Measurements from ENCODE around the gene PRSS56. TPM values are rescaled to one million over a fixed set of nuclear protein-coding genes. Genes with fewer than 3 reads are reported as not detected.

PRSS56 gene
- total and polyA plus RNA-seq, 8 donors, result 0.02 TPM; not detected in 7

DNA sequence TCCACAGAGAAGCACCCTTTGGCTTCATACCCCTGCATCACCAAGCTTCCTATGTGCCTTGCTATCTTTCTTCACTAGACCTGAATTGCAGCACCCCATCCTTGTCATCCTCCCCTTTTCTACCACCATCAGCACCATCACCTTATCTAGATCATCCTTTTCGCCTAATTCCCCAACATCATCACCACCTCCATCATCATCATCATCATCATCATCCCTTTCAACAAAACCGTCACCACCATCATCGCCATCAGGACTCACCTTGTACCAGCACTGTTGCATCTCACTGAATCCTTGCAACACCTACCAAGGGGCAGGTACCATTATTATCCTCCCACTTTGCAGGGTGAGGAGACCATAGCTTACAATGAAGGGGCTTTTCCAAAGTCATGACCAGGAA is 21.7 kb upstream of the PRSS56 start:
- intact Hi-C loops (cut with DNase I), result no loop called here
- no peak for ATAC-seq

DNA sequence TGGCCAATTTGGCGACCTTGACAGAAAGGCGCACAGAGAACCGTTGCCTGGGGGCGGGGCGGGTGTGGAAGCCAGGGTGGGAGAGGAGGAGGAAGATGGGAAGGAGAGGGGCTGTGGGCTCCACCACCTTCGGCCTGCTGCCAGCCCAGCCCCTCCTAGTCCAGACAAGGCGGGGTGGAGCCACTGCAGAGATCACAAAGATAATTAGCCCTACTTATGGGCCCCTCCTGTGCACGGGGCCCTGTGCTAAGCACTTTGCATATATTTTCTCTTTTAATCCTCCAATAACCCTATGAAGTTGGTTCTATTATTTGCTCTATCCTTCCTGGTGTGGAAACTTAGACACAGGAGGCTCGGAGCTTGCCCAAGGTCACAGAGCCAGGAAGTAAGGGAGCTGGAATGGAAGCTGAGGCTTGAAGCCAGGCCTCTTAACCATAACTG is 18.8 kb upstream of the PRSS56 start:
- ATAC-seq (peak; percentile 82 to 91 (median 84)), FAIRE-seq (no peak), DNase-seq (peak in 4 of 6 donors; percentile 40 to 54 (median 50))
- TF ChIP-seq, protein P1, sequence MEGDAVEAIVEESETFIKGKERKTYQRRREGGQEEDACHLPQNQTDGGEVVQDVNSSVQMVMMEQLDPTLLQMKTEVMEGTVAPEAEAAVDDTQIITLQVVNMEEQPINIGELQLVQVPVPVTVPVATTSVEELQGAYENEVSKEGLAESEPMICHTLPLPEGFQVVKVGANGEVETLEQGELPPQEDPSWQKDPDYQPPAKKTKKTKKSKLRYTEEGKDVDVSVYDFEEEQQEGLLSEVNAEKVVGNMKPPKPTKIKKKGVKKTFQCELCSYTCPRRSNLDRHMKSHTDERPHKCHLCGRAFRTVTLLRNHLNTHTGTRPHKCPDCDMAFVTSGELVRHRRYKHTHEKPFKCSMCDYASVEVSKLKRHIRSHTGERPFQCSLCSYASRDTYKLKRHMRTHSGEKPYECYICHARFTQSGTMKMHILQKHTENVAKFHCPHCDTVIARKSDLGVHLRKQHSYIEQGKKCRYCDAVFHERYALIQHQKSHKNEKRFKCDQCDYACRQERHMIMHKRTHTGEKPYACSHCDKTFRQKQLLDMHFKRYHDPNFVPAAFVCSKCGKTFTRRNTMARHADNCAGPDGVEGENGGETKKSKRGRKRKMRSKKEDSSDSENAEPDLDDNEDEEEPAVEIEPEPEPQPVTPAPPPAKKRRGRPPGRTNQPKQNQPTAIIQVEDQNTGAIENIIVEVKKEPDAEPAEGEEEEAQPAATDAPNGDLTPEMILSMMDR (IDR thresholded peaks at IDR 0.05), result no peak
- H3K4me1 ChIP-seq, result peaks cover 0 to 11% (median 9%) of the 10 kb centered on the region in 3 donors
- no peaks in the 10 kb centered on the region for H3K27me3 ChIP-seq
- 58 to 62% methylated on average over 9 of the region's 9 CpGs for WGBS, 2 donors
- intact Hi-C loops (cut with DNase I), result no loop called here
- no peaks in the 10 kb centered on the region for H3K36me3 ChIP-seq
- H3K4me3 ChIP-seq, result no peak overlapping the region
- peak overlapping the region in 3 of 4 donors; percentile 7 to 68 (median 66) for H3K27ac ChIP-seq
- no peaks in the 10 kb centered on the region for H3K9me3 ChIP-seq

More for the DNA sequence above, 21.7 kb upstream of the PRSS56 start:
- Histone ChIP-seq H3K27ac (no peak overlapping the region), H3K4me3 (no peak overlapping the region), H3K27me3 (no peaks in the 10 kb centered on the region), H3K4me1 (peaks cover 0 to 11% (median 9%) of the 10 kb centered on the region in 3 donors), H3K9me3 (no peaks in the 10 kb centered on the region), H3K36me3 (no peaks in the 10 kb centered on the region)
- FAIRE-seq, result no peak
- DNase-seq, result no peak
- TF ChIP-seq, protein P1 (IDR thresholded peaks at IDR 0.05), result no peak
- 88 to 89% methylated on average over 3 of the region's 3 CpGs for WGBS, 2 donors

DNA sequence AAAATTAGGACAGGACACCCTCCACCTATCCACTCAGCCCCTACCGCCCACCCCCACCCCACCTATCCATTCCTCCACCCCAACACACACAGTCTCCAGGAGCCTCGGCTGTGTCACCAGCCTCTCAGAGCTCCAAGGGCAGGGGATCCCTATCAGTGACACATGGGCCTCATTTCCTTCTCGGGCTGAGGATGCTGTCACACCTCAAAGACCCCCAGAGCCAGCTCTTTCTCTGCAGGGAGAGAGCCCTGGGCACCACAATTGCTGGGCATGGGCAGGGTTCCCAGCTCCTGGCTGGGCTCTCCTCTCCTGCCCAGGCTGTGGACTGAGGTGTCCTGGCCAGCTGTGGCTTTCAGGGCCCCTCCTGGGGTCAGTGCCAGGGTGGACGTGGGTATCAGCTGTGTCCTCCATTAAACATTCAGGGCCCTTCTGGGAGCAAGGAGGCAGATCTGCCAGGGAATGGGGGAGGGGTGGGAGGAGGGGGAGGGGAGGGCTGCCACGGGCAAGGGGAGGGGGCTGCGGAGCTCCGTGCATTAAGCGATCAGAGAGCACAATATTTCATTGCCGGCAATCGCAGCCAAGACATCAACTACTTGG is 18.3 kb upstream of the PRSS56 start:
- 38 to 39% methylated on average over 10 of the region's 10 CpGs for WGBS, 2 donors
- peak in 1 of 6 donors; percentile 37 for DNase-seq
- TF ChIP-seq, protein P1 (IDR thresholded peaks at IDR 0.05), result no peak
- peak overlapping the region in 3 of 4 donors; percentile 7 to 68 (median 66) for H3K27ac ChIP-seq
- H3K27me3 ChIP-seq, result no peaks in the 10 kb centered on the region
- intact Hi-C loops (cut with DNase I), result no loop called here
- FAIRE-seq, result no peak
- peak; percentile 17 to 57 (median 39) for ATAC-seq
- H3K4me3 ChIP-seq, result no peak overlapping the region
- no peaks in the 10 kb centered on the region for H3K36me3 ChIP-seq
- peaks cover 0 to 11% (median 9%) of the 10 kb centered on the region in 3 donors for H3K4me1 ChIP-seq
- no peaks in the 10 kb centered on the region for H3K9me3 ChIP-seq

DNA sequence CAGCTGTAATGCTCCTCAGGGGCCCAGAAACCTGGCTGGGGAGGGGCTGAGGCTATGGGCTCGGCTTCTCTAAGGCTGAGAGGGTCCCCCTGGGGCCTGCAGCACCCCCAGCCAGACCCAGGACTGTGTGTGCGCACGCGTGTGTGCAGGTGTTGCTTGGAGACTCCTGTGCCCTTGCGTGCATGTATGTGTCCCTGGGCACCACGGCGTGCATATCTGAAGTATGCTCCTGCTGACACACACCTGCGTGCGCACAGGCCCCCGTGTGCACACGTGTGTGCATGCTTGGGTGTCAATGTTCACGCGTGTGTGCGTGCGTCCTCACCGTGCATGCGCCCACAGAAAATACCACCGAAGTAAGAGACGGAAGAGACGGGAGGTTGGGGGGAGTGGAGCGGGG is 17.7 kb upstream of the PRSS56 start:
- WGBS, 2 donors, result 61 to 64% methylated on average over 19 to 20 of the region's 21 CpGs
- no peaks in the 10 kb centered on the region for H3K9me3 ChIP-seq
- H3K36me3 ChIP-seq, result no peaks in the 10 kb centered on the region
- no peak overlapping the region for H3K4me3 ChIP-seq
- H3K27ac ChIP-seq, result no peak overlapping the region
- H3K4me1 ChIP-seq, result peaks cover 0 to 11% (median 9%) of the 10 kb centered on the region in 3 donors
- no peaks in the 10 kb centered on the region for H3K27me3 ChIP-seq
- no peak for FAIRE-seq
- DNase-seq, result peak in 1 of 6 donors; percentile 48
- TF ChIP-seq, protein P1 (IDR thresholded peaks at IDR 0.05), result no peak
- intact Hi-C loops (cut with DNase I), result no loop called here
- ATAC-seq, result peak in 1 of 4 donors; percentile 27
